Stimulated activated CD4-positive, alpha-beta T cell treated with anti-CD3 and anti-CD28 coated beads, Interleukin-2, amount 100 ng/mL, for 48 hours (primary cell): ENCODE data around the gene MME.
"Not testable (repeated sequence)": the region's sequence is repeated elsewhere in the genome, so short reads cannot be mapped to it uniquely, and the experiment has no call there.

Experiments used
- DNase-seq, 2 donors: peaks; one replicate each; pipeline ENCODE4 v3.0.0-alpha.2; 2020

MME gene

DNA sequence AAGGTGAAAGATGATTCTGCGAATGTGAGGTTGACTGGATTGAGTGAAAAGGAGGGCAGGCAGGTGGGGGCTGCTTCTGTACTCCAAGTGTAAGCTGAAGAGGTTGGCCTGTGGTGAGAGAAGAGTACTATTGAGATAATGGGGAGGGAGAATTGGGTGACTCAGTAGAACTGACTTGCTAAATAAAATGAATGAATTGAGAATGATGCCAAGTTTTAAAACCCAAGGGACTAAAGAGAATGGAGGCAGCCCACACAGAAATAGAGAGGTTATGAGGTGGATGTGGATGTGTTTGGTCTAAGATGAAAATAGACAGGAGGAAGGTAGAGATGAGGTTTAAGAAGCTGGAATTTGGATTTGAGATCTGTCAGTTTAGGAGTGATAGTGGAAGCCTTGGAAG lies 5.9 kb downstream of the MME start:
- no peak for DNase-seq

DNA sequence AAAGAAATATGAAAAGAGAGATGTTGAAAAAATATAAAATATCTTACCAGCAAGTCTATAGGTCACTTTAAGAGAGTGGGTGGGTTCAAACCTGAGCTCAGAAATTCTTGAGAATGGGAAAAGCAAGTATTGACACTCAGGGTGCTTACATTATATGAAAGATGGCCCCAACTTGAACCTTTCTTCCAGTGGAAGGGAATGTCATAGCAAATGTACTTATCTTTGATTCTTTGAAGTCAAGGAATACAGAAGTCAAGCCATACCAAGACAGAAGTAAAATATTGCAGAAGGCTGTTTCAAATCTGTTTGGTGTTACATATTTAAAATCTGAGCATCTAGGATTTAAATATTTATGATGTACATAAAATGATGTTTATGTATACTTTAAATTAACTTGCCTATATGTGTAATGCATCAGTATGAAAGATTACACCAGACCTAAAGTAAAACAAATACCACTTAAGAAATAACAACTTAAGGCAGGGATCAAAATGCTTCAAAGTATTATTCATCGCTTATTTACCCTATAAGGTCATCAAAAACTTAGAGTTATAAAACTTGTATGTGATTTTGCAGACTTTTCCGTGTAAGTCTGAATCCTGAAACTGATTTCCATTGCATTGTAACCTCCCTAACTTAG lies 8.7 kb downstream of the MME start:
- no peak for DNase-seq

DNA sequence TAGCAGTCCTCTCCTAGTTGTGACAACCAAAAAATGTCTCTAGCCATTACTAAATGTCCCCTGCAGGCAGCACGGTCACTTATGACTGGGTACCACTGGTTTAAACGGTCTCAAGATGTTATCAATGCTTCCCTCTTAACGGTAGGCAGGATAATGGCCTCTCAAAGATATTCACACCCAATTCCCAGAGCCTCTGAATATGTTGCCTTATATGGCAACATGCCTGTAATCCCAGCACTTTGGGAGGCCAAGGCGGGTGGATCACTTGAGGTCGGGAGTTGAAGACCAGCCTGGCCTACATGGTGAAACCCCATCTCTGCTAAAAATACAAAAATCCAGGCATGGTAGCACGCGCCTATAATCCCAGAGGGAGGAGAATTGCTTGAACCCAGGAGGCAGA lies 9.4 kb downstream of the MME start:
- DNase-seq, result no peak

DNA sequence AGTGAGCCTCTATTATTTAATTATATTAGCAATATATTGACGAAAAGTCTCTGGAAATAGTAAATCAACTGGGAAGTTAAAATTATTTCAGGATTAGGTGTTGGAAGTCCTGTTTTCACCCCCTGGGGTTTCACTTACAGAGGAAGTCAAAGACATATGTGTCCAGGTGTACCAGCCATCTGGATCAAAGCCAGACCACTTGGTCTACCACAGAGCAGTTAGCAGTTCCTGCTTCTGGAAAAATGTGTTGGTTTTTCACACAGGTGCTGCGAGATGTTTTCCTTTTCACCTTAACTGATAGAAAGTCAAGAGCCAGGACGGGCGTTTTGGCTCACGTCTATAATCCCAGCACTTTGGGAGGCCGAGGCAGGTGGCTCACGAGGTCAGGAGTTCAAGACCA lies 13.1 kb downstream of the MME start:
- no peak for DNase-seq

DNA sequence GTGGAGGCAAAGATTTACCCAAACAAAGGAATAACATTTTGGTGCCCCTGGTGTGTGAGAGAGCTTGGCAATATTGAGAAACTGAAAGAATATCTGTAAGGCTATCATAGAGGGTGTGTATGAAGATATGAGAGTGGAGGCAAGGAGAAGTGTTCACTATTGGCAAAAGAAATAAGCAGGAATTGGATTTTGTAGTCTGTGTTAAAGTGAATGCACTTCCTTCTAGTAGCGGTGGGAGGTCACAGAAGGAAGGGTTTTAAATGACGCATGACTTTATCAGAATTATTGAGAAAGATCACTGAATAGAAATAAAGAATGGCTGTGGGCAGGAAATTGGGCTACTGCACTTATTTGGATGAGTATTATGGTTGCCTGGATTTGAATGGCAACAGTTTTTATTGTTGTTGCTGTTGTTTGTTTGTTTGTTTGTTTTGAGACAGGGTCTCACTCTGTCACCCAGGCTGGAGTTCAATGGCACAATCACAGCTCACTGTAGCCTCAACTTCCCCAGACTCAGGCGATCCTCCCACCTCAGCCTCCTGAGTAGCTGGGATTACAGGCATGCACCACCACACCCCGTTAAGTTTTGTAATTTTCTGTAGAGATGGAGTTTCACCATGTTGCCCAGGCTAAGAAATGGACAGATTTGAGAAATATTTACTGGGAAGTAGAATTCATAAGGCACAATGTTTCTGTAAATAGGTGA lies 16.3 kb downstream of the MME start:
- no peak for DNase-seq

DNA sequence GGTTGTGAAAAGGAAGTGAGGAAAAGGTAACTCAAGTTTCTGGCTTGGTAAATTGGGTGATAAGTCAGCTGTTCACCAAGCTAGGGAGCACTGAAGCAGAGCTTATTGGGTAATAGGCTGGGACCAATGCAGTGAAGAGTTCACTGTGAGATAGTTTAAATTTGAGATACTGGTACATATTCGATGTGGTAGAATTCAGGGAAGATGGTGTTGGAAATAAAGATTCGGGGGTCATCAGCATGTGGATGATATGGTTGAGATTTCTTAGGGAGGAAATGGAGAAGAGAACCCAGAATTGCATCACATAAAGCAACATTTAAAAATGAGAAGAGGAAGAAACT lies 16.9 kb downstream of the MME start:
- no peak for DNase-seq

DNA sequence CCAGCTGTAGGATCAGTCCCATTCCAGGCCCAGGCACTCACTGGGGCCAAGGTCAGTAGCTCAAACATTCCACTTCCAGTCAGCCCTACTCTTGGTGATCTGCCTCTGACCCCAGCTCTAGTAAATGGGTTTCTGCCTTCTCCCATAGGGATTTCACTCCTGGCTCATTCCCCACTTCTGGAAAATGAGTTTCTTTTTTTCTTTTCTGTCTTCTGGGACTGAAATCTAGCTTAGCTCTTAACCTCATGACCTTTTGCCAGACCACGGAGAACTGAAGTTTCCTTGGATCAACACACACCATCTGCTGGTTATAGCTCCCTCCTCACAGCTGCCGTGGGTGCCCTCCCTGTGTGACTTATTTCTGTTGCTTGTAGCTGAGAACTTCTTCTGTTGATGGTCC lies 21.3 kb downstream of the MME start:
- DNase-seq, result no peak

DNA sequence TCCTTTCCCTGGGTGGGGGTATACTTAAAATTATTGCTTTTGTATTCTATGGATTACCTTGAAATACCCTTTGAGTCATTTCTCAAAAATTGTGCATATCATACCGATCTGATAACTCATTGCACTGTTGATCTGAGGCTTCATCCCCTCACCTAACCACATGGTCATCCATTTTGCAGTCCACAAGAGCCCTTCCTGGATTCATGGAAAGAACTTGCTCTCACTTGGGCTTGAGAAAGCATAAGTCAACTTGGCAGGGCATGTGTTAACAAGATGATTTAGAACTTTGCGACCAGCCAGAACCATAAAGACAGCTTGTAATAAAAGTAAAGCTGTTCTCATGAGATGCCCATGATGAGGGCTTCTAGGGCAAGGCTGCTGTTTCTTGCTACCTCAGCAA lies 22.2 kb downstream of the MME start:
- DNase-seq, result no peak

DNA sequence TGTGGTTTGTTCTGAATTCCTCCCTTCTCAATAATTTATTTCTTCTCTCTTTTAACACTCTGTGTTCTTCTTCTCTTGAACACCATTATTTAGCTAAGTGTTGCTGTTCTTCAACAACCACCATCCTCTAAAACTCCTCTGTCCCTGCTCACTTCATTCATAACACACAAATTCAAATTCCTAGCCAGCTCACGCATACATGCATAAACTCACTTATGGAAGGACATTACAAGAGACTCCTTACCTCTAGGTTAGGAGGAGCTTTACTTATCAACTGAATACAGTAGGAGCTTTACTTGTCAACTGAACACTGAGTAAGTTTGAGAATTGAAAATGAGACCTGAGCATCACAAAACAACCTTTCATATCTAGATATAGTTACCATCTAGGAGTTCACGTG lies 23.6 kb downstream of the MME start:
- no peak for DNase-seq

DNA sequence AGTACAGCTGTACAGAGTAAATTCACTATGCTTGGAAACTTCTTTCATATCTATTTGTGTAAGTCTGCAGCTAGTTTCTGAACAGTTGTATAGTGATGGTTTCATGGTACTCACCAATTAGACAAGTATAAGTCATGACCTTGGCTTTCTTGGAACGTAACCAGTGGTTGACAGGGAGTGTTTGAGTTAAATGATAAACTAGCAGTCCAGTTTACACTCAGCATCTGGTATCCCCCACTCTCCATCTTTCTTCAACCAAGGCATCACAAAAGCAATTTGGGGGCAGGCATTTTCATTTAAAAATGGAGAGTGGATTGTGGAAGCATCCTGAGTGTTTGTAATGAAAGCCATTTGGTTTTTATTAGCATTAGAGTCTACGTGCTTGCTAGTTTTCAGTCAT lies 26.0 kb downstream of the MME start:
- no peak for DNase-seq

DNA sequence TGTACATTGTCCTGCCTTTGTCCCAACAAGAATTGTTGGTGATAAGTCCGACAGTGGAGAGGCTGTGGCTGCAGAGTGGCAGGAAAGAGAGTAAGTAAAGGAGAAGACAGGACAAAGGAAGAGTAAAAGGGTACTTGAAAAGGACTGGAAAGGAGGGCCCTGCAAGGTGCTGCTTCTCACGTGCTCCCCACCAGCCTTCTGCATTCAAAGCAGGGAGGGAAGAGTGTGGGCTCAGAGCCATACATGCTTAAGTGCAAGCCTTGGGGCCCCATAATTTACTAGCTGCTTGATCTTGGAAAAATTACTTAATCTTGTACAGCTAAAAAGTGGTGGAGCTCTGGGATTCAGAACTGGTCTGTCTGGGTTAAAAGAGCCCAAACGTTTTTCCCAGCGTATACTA lies 29.9 kb downstream of the MME start:
- DNase-seq, result no peak

DNA sequence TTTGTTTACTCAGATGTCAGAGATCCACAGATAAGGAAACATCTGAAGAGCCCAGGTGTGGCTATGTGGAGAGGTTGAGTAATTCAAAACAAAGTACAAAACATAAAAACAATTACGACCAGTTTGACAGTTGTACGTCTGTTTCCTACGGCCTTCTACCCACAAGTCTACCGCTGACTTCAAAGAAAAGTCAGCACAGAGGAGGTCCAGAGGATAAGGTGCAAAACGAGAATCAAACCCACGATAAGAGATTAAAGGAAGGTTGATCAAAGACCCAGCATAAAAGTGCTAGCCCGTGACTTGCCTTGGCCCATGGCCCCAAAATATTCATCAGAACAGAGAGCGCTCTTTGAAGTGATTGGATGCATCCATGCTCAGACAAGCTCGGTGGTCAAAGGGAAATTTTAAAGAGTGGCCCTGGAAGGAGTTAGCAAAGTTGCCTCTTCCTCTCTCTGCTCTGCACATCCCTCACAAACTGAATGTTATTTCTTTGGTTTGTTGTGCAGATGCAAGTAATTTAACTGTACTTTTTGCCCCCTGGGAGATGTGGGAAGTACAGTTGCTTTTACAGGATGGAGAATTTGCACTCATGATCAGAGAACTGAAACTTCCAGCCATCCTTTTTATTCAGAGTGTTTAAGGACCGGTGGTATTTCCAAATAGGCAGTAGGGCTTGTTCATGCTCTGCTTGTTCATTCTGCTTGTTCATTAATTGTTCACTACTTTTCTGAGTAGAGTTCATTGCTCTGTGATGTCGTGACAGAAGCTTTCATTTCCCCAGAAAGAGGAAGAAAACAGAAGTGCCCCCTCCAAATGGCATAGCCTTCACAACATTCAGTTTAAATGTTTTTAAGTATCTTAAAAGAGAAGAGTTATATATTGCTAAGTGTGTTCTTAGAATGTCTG lies 31.1 kb downstream of the MME start:
- no peak for DNase-seq

DNA sequence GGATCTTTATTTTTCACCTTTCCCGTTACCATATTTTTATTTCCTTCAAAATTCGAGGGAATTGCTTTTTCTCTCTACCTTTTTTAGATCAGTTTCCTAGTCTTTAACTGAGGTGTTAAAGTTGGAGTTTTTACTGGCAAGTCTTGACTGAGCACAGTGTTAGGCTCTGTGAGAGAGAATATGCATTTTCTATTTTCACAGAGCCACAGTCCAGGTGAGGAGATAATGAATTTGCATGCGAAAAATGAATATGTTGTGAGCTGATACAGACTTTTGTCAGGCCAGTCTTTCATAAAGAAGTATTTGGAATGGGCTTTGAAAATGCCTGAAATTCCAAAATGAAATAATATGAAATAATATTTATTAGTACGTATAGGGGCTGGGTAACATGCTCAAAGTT lies 31.9 kb downstream of the MME start:
- no peak for DNase-seq

DNA sequence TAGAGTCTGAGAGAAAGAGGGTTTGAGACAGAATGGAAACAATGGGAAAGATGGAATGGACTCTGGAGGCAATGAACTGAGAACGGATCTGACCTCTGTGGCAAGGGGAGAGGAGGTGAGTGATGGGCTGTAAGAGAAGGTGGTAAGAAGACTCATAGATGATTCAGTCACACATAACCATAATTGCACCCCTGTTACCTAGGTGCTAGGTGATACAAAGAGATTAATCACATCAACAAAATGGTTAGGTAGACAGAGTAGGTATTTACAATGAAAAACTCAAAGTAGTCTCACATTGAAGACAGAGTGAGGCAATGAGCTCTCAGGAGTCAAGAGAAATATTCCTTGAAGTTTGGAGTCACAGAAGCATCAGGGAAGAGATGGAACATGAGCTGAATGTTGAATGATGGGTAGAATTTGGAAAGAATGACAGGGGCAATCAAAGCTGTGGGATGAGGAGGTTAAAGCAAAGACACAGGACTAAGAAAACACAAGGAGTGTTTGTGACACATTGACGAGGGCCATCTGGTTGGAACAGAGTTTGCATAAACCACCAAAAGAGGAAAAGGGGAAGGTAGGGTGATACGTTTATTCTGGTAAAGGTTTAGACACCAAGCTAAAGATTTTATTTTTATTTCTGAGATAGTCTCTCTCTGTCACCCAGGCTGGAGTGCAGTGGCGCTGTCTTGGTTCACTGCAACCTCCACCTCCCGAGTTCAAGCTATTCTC lies 32.7 kb downstream of the MME start:
- no peak for DNase-seq

DNA sequence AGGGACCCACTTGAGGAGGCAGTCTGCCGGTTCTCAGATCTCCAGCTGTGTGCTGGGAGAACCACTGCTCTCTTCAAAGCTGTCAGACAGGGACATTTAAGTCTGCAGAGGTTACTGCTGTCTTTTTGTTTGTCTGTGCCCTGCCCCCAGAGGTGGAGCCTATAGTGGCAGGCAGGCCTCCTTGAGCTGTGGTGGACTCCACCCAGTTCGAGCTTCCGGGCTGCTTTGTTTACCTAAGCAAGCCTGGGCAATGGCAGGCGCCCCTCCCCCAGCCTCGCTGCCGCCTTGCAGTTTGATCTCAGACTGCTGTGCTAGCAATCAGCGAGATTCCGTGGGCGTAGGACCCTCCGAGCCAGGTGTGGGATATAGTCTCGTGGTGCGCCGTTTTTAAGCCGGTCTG lies 44.6 kb downstream of the MME start:
- not testable (repeated sequence) for DNase-seq

DNA sequence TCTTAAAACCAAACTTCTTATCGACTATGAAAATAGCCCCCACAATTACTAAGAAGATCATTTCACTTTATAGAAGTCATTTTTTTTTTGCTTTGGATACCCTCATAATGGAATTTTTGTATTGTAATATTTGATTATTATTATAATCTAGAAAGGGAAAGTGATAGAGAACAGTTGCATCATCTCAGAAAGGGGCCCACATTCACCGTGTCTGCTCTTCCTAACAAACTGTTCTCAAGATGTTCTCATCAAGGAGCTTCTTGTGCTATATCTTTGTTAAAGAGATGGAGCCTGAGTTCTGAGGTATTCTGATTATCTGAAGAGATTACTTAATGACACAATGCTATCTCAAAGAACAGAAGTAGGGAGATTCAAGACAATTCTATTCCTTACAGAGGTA lies 49.3 kb downstream of the MME start:
- DNase-seq, result no peak

DNA sequence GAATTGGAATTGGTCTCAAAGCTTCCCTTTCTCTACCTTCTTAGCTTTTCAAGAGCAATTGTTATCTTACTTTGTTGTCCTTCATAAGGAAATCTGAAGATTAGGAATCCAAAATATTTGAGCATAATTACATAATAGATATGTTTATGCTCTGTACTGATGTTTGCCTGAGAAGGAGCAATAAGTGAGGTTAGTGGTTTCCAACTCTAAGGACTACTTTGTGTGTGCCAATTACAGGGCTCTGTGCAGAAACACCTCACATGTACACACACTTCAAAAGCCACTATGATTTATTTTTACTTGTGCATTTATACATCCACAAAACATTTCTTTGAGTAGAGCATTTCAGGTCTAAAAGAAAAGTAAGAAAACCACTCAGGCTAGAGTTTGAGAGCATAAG lies 49.9 kb downstream of the MME start:
- no peak for DNase-seq

DNA sequence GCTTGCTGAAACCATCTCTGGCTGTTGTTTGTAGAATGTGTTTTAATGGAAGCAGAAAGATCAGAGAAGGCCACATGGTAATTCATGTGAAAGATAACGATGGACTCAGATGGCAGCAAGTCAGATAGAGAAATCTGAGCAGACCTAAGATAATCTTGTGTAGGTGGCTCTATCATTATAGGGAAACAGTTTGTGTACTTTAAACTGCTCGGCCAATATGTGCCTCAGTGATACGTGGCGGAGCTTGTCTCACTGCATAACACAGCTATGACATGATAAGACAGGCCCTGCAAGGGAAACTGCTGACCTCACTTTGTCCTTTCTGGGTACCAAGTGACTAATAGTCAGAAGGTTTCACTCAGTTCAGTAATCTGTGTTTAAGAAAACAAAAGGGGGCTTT lies 51.0 kb downstream of the MME start:
- DNase-seq, result no peak

DNA sequence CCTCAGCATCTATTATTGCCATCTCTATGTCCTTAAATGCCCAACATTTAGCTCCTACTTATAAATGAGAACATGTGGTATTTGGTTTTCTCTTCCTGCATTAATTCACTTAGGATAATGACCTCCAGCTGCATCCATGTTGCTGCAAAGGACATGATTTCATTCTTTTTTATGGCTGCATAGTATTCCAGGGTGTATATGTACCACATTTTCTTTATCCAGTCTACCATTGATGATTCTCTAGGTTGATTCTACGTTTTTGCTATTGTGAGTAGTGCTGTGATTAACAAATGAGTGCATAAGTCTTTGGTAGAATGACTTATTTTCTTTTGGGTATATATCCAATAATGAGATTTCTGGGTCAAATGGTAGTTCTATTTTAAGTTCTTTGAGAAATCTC lies 54.2 kb downstream of the MME start:
- DNase-seq, result not testable (repeated sequence)

DNA sequence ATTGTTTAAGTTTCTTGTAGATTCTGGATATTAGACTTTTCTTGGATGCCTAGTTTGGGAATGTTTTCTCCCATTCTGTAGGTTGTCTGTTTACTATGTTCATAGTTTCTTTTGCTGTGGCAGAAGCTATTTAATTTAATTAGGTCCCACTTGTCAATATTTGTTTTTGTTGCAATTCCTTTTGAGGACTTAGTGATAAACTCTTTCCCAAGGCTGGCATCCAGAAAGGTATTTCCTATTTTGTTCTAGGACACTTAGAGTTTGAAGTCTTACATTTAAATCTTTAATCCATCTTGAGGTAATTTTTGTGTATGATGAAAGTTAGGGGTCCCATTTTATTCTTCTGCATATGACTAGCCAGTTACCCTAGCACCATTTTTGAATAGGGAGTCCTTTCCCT lies 54.9 kb downstream of the MME start:
- no peak for DNase-seq

DNA sequence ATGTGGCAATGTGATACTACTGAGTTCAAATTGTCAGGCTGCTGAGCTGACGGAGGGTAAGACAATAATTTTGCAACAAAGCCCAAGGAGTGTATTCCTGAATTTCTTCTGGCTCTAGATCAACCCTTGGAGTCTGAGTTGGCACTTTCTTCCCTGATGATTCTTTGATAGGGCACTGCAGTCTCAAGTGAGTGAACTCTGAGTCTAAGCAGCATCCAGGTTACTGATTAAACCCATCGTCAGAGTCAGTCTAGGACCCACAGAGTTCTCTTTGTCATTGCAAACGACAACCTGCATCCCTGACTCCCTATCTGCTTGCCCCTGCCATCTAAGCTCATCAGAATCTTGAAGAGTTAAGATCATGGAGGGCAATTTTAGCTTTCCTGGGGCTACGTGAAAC lies 58.6 kb downstream of the MME start:
- DNase-seq, result no peak

DNA sequence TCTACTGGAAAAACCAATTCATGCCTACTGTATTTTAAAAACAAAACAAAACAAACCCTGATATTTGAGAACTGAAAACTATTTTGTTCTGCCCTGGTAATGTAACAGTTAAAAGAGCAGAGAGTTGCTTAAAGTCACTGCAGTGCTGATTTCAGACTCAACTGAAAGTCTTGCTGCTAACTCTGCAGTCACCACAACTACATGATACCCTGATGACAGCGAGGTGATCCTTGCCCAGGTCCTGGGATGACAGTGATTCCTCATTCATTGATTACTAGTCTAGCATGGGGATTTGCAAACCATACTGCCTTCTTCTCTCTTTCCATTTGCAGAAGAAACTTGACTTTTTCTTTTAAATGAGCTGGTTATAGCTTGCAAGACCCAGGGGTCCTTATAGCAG lies 67.5 kb downstream of the MME start:
- no peak for DNase-seq

DNA sequence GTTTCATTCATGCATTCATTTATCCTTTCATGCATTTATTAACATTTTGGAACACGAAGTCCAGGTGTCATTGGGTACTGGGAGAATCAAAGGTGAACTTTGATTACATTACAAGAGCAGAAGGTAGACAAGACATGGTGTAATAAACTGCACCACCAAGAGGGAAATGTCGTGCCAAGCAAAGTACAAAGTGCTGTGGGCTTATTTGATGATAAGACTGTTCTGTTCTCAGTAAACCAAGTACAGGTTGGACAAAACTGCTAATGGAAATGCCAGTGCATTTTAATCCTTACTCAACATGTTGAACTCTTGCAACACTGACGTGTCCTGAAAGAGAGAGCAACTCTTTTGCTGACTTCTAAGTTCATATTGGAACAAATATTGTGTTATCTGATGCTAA lies 69.4 kb downstream of the MME start:
- no peak for DNase-seq
